GM19468 (cell line): ENCODE data around the gene GPX4.

Source experiments
- ATAC-seq: cut with Tn5 transposase; IDR thresholded peaks from one replicate; pipeline ENCODE4 v1.9.1; 2021; ENCODE audit warnings: mild to moderate bottlenecking, moderate library complexity, moderate number of reproducible peaks; ENCODE audit not compliant: unreplicated experiment; ENCODE audit errors: extremely low read depth

GPX4 gene

GRCh38 chr19:1098177-1099051, 5.4 kb upstream of the GPX4 start:
- ATAC-seq, result no peak

- ATAC-seq, result no peak
Measured at GRCh38 chr19:1101337-1101698, 2.5 kb upstream of the GPX4 start.

GRCh38 chr19:1102407-1103131, 1.2 kb upstream of the GPX4 start:
- ATAC-seq, result no peak

DNA sequence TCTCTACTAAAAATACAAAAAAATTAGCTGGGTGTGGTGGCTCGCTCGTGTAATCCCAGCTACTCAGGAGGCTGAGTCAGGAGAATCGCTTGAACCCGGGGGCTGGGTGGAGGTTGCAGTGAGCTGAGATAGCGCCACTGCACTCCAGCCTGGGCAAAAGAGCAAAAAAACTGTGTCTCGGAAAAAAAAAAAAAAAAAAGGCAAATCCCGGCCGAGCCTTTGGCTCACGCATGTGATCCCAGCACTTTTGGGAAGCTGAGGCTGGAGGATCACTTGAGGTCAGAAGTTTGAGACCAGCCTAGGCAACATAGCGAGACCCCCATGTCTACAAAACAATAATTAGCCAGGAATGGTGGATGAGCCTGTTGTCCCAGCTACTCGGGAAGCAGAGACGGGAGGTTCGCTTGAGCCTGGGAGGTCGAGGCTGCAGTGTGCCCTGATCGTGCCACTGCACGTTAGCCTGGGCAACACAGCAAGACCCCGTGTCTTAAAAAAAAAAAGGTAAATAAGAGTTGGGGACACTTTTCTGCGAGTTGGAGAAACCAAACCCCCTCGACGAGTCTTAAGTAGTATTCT, 574 bp upstream of the GPX4 start:
- ATAC-seq, result no peak

DNA sequence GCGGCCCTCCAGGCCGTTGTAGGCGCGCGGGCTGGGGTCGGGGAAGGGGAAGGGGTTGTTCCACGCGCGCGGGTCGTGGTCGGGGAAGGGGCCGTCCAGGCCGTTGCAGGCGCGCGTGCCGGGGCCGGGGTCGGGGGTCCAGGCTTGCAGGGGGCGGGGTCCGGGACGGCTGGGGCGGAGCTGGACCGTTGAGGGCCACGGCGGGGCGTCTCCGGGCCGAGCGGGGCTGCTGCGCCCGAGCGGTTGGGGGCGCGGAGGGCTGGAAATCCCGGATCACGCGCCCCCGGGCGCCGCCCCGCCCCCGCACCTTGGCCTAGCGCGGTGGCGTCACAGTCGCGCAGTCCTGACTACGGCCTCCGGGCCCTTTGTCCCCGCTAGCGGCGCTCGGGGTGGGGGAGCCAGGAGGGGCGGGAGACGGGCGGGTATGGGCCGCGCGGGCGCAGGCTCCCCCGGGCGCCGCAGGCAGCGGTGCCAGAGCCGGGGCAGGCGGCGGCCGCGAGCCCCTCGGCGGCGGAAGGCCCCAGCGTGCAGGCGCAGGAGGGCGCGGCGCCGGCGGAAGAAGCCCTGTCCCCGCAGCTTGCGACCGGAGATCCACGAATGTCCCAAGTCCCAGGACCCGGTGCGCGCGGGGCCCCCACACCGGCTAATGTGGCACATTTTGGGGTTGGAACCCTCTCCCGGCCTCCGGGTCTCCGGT, 665 bp downstream of the GPX4 start:
- no peak for ATAC-seq

DNA sequence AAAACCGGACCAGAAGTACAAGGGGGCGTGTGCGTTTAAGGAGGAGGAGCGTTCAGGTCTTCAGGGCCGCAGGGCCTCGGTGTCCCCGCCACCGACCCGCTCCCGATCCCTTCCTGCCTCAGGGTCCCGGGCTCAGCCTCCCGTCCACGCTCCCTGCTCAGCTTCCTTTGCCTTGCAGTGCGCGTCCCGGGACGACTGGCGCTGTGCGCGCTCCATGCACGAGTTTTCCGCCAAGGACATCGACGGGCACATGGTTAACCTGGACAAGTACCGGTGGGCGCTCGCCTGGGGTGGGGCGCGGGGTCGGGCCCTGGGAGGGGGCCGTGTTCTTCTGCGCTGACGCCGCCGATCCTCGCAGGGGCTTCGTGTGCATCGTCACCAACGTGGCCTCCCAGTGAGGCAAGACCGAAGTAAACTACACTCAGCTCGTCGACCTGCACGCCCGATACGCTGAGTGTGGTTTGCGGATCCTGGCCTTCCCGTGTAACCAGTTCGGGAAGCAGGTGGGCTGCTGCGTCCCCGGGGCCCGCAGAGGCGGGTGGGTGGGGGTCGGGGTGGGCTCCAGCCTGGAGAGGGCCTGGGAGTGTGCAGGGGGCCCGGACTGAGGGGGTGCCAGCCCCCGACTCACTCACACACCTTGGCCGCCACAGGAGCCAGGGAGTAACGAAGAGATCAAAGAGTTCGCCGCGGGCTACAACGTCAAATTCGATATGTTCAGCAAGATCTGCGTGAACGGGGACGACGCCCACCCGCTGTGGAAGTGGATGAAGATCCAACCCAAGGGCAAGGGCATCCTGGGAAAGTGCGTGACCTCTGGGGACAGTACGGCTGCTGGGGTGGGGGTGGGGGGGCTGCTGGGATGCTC, 1.4 kb downstream of the GPX4 start:
- no peak for ATAC-seq

DNA sequence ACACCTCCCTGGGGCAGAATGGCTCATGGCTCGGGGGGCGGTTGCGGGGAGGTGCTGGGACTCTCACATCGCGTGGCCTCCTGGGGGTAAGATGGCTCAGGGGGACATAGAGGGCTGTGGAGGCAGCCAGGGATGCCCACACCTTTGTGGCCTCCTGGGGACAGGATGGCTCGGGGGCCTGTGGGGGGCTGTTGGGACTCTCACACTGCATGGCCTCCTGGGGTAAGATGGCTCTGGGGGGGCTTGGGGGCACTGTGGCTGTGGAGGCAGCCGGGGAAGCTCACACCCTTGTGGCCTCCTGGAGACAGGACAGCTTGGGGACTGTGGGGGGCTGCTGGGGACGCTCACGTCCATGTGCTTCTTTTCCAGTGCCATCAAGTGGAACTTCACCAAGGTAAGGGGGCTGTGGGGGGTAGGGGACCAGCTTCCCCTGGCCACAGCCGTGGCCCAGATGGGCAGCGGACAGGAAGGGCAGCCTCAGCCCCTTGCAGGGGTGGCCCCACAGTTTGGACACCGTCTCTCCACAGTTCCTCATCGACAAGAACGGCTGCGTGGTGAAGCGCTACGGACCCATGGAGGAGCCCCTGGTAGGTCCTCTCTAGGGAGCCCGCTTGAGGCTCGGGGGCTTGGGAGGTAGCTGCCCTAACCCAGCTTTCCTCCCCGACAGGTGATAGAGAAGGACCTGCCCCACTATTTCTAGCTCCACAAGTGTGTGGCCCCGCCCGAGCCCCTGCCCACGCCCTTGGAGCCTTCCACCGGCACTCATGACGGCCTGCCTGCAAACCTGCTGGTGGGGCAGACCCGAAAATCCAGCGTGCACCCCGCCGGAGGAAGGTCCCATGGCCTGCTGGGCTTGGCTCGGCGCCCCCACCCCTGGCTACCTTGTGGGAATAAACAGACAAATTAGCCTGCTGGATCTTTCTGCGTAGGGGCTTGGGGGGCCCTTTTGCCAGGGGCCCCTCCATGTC, 2.4 kb downstream of the GPX4 start:
- ATAC-seq, result no peak

- no peak for ATAC-seq
Measured at GRCh38 chr19:1106841-1107660, 3.3 kb downstream of the GPX4 start.

GRCh38 chr19:1107661-1108261, 4.0 kb downstream of the GPX4 start:
- no peak for ATAC-seq

DNA sequence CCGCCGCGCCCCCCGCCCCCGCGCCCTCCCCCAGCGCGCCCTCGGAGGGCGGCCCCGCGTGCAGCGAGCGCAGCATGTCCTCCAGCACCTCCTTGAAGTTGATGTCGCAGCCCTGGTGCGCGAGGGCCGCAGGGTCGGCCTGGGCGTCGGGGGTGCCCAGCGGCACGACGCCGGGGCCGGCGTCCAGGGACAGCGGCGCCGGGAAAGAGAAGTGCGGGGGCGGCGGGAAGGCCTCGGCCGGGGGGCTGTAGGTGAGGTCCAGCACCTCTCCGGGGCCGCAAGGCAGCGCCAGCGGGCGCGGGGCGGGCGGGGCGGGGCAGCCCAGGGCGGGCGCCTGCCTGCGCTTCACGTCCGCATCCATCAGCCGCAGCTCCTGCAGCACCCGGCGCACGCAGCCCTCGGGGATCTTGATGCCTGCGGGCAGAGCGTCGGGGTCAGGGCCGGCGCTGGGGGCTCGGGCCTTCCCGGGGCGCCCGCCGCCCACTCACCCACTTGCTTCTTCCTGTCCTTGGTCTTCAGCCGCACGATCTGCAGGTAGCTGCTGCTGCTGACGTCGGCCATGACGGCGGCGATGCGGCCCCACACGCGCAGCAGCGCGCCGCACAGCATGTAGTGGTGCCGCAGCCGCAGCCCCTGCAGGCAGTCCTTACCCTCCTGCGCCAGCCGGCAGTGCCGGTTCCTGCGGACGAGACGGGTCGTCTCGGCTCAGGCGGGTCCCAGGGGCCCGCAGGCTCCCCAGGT, 4.7 kb downstream of the GPX4 start:
- no peak for ATAC-seq

GRCh38 chr19:1109032-1109551, 5.3 kb downstream of the GPX4 start:
- no peak for ATAC-seq

DNA sequence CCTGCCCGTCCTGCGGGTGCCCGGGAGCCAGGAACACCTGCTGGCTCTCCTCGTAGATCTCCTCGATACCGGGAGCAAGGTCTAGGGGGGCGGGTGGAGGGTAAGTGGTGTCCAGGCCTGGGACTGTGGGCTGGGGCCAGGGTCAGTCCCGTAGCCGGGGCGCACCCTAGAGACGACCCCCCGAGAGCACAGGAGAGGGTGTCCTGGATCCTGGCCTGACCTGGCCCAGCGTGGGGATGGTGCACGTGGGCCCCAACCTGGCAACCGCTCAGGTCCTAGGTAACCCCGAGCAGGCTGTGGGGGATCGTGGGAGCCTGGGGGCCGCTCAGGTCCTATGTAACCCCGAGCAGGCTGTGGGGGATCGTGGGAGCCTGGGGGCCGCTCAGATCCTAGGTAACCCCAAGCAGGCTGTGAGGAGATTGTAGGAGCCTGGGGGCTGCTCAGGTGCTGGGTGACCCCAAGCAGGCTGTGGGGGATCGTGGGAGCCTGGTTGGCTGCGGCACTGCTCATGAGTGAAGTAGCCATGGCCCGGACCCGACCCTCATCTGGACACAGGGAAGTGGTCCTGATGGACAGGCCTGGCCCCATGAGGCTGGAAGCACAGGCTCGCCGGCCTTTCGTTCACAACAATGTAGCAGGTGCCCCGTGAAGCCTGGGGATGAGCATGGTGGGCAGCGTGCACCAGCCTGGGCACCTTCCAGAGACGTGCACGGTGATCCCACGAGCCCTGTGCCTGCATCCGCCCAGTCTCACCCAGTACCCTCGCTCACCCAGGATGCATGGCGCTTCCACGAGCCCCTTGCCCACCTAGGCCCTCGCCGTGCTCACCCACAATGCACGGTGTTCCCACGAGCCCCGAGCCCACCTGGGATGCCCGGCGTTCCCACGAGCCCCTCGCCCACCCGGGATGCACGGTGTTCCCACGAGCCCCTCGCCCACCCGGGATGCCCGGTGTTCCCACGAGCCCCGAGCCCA, 6.2 kb downstream of the GPX4 start:
- ATAC-seq, result no peak

DNA sequence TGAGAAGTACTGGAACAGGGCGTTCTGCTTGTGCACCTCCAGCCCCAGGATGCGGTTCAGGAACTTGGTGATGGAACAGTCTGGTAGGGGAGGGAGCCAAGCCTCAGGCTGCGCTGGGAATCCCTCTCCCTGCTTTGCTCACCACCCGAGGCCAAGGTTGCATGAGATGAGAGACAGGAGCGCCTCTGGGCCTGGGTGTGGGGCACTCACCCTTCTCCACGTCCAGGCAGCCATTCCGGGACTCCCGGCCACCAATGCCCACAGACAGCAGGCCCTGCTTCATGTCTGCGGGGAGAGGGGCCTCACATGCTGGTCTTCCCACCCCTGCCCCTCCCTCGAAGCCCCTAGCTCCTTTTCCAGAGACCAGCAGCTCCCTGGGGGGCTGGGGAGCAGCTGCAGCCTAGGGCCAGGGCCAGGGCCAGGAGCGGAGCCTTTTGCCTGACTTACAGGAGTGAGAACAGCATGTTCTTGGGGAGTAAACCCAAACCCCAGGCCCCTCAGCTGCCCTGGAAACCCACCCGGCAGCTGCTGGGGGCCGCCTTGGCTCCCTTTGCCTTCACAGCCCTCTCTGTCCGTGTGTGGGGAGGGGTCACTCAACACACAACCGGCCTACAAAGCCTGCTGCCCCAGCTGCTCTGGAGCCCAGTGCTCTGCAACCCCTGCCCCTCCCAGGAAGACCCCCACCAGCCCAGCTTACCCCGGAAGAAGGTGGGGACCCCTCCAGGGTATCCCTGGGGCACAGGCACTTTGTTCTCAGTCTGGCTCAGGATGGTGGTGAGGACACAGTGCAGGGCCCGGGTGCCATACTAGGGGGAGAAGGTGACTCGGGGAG, 7.2 kb downstream of the GPX4 start:
- no peak for ATAC-seq

GRCh38 chr19:1111641-1112267, 8.0 kb downstream of the GPX4 start:
- ATAC-seq, result no peak
